ENCODE results near the gene SVOPL.
"Not testable (repeated sequence)": the region's sequence is repeated elsewhere in the genome, so short reads cannot be mapped to it uniquely, and the experiment has no call there.

Gene SVOPL

GRCh38 chr7:138701537-138701923 lies 368 bp upstream of the SVOPL start:
- DNase-seq (ENCODE audit: low spot score), result no peak

- DNase-seq (ENCODE audit: low spot score), result no peak
Observed at GRCh38 chr7:138699661-138700060, 1.5 kb downstream of the SVOPL start.

- DNase-seq (ENCODE audit: low spot score), result no peak
Observed at GRCh38 chr7:138698281-138698680, 2.9 kb downstream of the SVOPL start.

GRCh38 chr7:138697535-138698182 lies 3.5 kb downstream of the SVOPL start:
- no peak for DNase-seq (ENCODE audit: low spot score)

- DNase-seq (ENCODE audit: low spot score), result not testable (repeated sequence)
Observed at GRCh38 chr7:138695776-138696175, 5.4 kb downstream of the SVOPL start.

GRCh38 chr7:138695106-138695505 lies 6.1 kb downstream of the SVOPL start:
- DNase-seq (ENCODE audit: low spot score), result no peak

GRCh38 chr7:138691178-138691577 lies 10.0 kb downstream of the SVOPL start:
- no peak for DNase-seq (ENCODE audit: low spot score)

- DNase-seq (ENCODE audit: low spot score), result no peak
Observed at GRCh38 chr7:138690495-138690894, 10.7 kb downstream of the SVOPL start.

- not testable (repeated sequence) for DNase-seq (ENCODE audit: low spot score)
Observed at GRCh38 chr7:138688037-138688436, 13.1 kb downstream of the SVOPL start.

GRCh38 chr7:138684340-138684739 lies 16.8 kb downstream of the SVOPL start:
- no peak for DNase-seq (ENCODE audit: low spot score)

- DNase-seq (ENCODE audit: low spot score), result no peak
Observed at GRCh38 chr7:138679793-138680192, 21.4 kb downstream of the SVOPL start.

- no peak for DNase-seq (ENCODE audit: low spot score)
Observed at GRCh38 chr7:138670594-138670993, 30.6 kb downstream of the SVOPL start.

GRCh38 chr7:138669364-138669763 lies 31.8 kb downstream of the SVOPL start:
- no peak for DNase-seq (ENCODE audit: low spot score)

- no peak for DNase-seq (ENCODE audit: low spot score)
Observed at GRCh38 chr7:138668946-138669345, 32.2 kb downstream of the SVOPL start.

GRCh38 chr7:138668229-138668596 lies 32.9 kb downstream of the SVOPL start:
- no peak for DNase-seq (ENCODE audit: low spot score)

GRCh38 chr7:138667535-138668228 lies 33.5 kb downstream of the SVOPL start:
- DNase-seq (ENCODE audit: low spot score), result no peak

- no peak for DNase-seq (ENCODE audit: low spot score)
Observed at GRCh38 chr7:138666385-138666784, 34.8 kb downstream of the SVOPL start.

GRCh38 chr7:138665669-138666140 lies 35.5 kb downstream of the SVOPL start:
- no peak for DNase-seq (ENCODE audit: low spot score)

- DNase-seq (ENCODE audit: low spot score), result no peak
Observed at GRCh38 chr7:138665249-138665648, 35.9 kb downstream of the SVOPL start.

GRCh38 chr7:138663725-138664710 lies 37.1 kb downstream of the SVOPL start:
- peak; percentile 37 for DNase-seq (ENCODE audit: low spot score)

GRCh38 chr7:138662991-138663320 lies 38.2 kb downstream of the SVOPL start:
- DNase-seq (ENCODE audit: low spot score), result no peak

GRCh38 chr7:138662076-138662990 lies 38.8 kb downstream of the SVOPL start:
- no peak for DNase-seq (ENCODE audit: low spot score)
